ENCODE measurements around the gene SRC.

SRC gene

DNA sequence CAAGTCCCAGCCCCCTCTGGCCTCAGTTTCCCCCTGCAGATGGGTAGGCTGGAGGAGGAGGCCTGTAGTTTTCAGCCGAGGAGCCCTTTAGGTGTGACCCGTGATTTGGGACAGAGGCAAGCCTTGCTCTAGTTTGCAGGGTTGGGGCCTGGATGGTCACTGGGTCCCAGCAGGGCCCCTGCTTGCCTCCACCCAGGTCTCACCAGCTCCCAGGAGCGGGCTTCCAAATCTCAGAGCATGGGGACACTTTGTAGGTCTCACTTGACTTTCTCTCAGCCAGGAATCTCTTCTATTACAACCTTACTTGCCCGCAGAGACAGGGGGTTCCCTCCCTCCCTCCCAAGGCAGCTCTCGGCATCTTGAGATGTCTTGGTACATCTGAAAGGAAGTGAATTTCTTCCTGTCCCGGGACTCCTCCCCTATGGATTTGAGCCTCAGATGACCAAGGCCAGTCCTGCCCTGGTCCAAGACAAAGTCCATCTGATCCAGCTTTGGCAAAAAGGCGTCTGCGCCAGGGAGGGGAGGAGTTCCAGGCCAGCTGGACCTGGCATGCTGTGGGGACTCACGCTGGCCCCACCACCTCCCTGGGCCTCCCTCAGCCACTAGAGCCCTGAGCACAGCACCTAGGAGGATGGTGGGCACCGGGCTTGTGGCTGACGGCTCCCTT is 47.4 kb downstream of the SRC start:
- H3K36me3 ChIP-seq (ENCODE audit: control insufficient read depth in 2 of 2, insufficient read depth in 2 of 2, low read length in 2 of 2): peaks cover 17 to 22% of the 10 kb centered on the region in 2 donors
- peaks cover 8% of the 10 kb centered on the region for H3K4me1 ChIP-seq (ENCODE audit: control insufficient read depth, insufficient read depth, low read length)
- H3K27me3 ChIP-seq (ENCODE audit: control insufficient read depth in 1 of 2, insufficient read depth in 2 of 2, low read length in 2 of 2): no peaks in the 10 kb centered on the region
- no peaks in the 10 kb centered on the region for H3K9me3 ChIP-seq (ENCODE audit: control insufficient read depth in 2 of 2, low read length in 2 of 2)
- H3K4me3 ChIP-seq (ENCODE audit: low read length in 2 of 2): no peak overlapping the region
- H3K9ac ChIP-seq (ENCODE audit: low read length in 2 of 2): no peak overlapping the region
- no peak overlapping the region for H3K27ac ChIP-seq (ENCODE audit: low read length)

DNA sequence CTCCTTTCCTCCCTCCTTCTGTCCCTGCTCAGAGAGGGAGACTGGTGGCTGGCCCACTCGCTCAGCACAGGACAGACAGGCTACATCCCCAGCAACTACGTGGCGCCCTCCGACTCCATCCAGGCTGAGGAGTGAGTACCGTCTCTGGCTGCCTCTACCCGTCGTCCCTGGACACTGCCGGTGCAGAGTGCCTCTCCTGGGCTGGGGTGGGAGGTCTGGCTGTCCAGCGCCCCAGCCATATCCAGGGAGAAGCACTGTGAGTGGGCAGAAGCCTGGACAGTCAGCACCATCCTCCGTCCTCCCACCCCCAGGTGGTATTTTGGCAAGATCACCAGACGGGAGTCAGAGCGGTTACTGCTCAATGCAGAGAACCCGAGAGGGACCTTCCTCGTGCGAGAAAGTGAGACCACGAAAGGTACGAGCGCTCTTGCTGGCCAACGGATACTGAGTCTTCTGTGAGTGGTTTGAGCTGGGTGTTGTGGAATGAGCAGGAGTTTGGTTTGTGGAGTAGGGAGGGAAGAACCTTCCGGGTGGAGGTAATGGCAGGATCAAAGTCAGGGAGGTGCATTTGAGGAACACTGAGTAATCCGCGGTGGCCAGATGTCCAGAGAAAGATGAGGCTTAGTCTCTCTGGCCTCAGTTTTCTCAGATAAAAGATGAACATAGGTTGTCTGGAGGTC is 48.1 kb downstream of the SRC start:
- Histone ChIP-seq H3K27ac (ENCODE audit: low read length) (no peak overlapping the region), H3K9ac (ENCODE audit: low read length in 2 of 2) (no peak overlapping the region), H3K27me3 (ENCODE audit: control insufficient read depth in 1 of 2, insufficient read depth in 2 of 2, low read length in 2 of 2) (no peaks in the 10 kb centered on the region), H3K4me3 (ENCODE audit: low read length in 2 of 2) (no peak overlapping the region), H3K9me3 (ENCODE audit: control insufficient read depth in 2 of 2, low read length in 2 of 2) (no peaks in the 10 kb centered on the region), H3K36me3 (ENCODE audit: control insufficient read depth in 2 of 2, insufficient read depth in 2 of 2, low read length in 2 of 2) (peaks cover 18 to 28% of the 10 kb centered on the region in 2 donors), H3K4me1 (ENCODE audit: control insufficient read depth, insufficient read depth, low read length) (peaks cover 8% of the 10 kb centered on the region)

DNA sequence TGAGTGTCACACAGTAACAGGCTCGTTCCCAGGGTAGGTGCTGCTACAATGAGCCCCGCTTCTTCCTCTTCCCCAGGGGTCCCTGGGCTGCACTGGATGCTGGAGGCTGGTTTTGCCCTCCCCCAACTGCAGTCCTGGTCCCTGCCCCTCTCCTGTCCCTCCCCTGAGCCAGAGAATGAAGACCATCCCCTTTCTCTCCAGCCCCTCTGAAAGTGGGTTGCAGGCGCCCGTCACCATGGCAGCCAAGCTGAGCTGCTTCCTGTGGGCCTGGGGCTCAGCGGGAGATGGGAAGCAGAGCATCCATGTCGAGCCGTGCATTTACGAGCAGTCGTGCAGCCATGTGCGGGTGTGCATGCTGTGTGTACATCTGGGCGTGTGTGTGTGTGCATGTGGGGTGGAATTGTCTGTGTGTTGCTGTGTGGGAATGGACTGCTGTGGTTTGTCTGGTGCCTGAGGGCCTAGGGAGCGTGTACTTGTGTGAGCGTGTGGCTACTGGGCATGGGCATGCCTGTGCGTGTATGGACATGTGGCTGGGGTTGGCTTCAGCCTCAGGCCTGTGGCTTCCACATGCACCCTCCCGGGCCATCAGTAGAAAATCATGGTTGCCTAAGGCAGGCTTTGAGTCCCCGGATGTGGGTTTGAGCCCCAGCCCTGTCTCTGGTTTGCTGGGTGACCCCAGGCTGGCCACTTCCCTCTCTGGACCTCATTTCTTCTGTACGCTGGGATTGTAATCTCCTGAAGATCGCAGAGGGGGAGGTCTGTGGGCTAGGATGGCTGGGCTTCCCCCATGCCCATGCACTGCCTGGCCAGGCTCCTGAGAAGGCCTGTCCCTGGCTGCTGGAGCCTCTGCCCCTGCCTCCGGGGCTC is 48.8 kb downstream of the SRC start:
- Histone ChIP-seq H3K4me1 (ENCODE audit: control insufficient read depth, insufficient read depth, low read length) (peaks cover 8% of the 10 kb centered on the region), H3K27me3 (ENCODE audit: control insufficient read depth in 1 of 2, insufficient read depth in 2 of 2, low read length in 2 of 2) (no peaks in the 10 kb centered on the region), H3K4me3 (ENCODE audit: low read length in 2 of 2) (no peak overlapping the region), H3K9me3 (ENCODE audit: control insufficient read depth in 2 of 2, low read length in 2 of 2) (no peaks in the 10 kb centered on the region), H3K27ac (ENCODE audit: low read length) (no peak overlapping the region), H3K9ac (ENCODE audit: low read length in 2 of 2) (no peak overlapping the region), H3K36me3 (ENCODE audit: control insufficient read depth in 2 of 2, insufficient read depth in 2 of 2, low read length in 2 of 2) (peaks cover 18 to 32% of the 10 kb centered on the region in 2 donors)

DNA sequence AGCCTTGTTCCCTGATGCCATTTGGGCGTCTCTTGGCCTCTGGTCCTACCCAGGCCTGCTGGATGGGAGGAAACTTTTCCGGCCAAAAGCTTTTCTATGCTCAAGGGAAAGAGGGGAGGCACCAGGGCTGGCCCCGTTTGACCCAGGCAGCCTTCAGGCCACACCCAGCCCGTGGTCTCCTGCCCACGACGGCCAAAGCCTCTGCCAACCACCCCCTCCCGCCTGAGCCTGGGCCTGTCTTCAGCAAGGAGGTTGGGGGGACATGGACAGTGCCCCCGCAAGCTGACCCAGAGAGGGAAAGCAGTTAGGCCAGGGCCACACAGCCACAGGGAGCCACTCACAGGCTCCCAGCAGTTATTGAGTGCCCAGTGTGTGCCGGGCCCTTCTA is 49.5 kb downstream of the SRC start:
- peaks cover 8% of the 10 kb centered on the region for H3K4me1 ChIP-seq (ENCODE audit: control insufficient read depth, insufficient read depth, low read length)
- no peak overlapping the region for H3K9ac ChIP-seq (ENCODE audit: low read length in 2 of 2)

DNA sequence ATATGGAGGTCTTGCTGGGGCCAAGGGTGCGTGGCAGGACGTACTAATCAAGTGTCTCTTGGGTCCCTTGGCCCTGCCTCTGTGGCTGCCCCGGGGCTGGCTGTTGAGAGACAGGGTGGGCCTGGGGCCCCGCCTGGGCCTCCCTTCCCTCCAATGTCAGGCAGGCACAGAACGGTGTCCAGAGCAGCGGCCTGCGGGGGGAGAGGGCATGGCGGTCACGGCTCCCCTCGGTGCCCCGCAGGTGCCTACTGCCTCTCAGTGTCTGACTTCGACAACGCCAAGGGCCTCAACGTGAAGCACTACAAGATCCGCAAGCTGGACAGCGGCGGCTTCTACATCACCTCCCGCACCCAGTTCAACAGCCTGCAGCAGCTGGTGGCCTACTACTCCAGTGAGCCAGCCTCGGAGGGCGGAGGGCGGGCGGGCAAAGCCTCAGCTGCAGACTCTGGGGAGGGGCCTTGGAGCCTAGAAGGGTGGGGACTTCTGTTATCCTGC is 50.0 kb downstream of the SRC start:
- no peak overlapping the region for H3K4me3 ChIP-seq (ENCODE audit: low read length in 2 of 2)
- peaks cover 8% of the 10 kb centered on the region for H3K4me1 ChIP-seq (ENCODE audit: control insufficient read depth, insufficient read depth, low read length)
- H3K9ac ChIP-seq (ENCODE audit: low read length in 2 of 2): no peak overlapping the region
- H3K27me3 ChIP-seq (ENCODE audit: control insufficient read depth in 1 of 2, insufficient read depth in 2 of 2, low read length in 2 of 2): no peaks in the 10 kb centered on the region
- H3K27ac ChIP-seq (ENCODE audit: low read length): no peak overlapping the region
- H3K9me3 ChIP-seq (ENCODE audit: control insufficient read depth in 2 of 2, low read length in 2 of 2): no peaks in the 10 kb centered on the region
- H3K36me3 ChIP-seq (ENCODE audit: control insufficient read depth in 2 of 2, insufficient read depth in 2 of 2, low read length in 2 of 2): peaks cover 22 to 35% of the 10 kb centered on the region in 2 donors

More for the DNA sequence above, 49.5 kb downstream of the SRC start:
- Histone ChIP-seq H3K36me3 (ENCODE audit: control insufficient read depth in 2 of 2, insufficient read depth in 2 of 2, low read length in 2 of 2) (peaks cover 22 to 35% of the 10 kb centered on the region in 2 donors), H3K27ac (ENCODE audit: low read length) (no peak overlapping the region), H3K4me3 (ENCODE audit: low read length in 2 of 2) (no peak overlapping the region), H3K27me3 (ENCODE audit: control insufficient read depth in 1 of 2, insufficient read depth in 2 of 2, low read length in 2 of 2) (no peaks in the 10 kb centered on the region), H3K9me3 (ENCODE audit: control insufficient read depth in 2 of 2, low read length in 2 of 2) (no peaks in the 10 kb centered on the region)

DNA sequence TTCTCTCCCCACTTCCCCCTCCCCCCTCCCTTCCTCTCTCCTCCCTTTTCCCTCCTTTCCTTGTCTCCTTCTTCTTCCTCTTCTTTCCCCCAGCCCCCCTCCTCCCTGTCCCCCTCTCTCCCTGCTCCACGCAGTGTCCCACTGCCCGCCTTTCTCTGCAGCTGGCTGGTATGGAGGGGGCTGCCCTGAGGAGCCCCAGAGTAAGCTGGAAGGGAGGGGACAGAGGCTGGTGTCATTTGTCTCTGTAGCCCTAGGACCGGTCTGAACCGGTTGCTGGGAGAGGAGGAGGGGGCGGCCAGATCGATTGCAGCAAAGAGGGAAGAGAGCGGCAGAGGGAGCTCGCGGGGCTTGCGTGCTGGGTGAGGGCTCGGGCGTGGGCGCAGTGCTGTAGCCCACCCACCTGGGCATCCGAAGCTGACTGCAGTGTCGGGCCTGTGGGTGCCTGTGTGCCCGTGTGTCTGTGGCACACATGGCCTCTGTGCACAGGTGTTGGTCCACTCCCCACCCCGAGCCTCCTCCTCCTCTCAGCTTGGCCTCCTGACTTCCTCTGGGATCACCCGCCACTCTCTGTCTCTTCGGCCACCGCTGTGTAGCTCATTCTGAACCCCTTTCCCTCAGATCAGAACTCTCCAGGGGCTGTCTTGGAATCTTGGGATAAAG is 50.6 kb downstream of the SRC start:
- H3K36me3 ChIP-seq (ENCODE audit: control insufficient read depth in 2 of 2, insufficient read depth in 2 of 2, low read length in 2 of 2): peaks cover 27 to 41% of the 10 kb centered on the region in 2 donors
- H3K9ac ChIP-seq (ENCODE audit: low read length in 2 of 2): no peak overlapping the region
- no peak overlapping the region for H3K27ac ChIP-seq (ENCODE audit: low read length)
- H3K27me3 ChIP-seq (ENCODE audit: control insufficient read depth in 1 of 2, insufficient read depth in 2 of 2, low read length in 2 of 2): no peaks in the 10 kb centered on the region
- H3K9me3 ChIP-seq (ENCODE audit: control insufficient read depth in 2 of 2, low read length in 2 of 2): no peaks in the 10 kb centered on the region
- H3K4me1 ChIP-seq (ENCODE audit: control insufficient read depth, insufficient read depth, low read length): peaks cover 8% of the 10 kb centered on the region
- no peak overlapping the region for H3K4me3 ChIP-seq (ENCODE audit: low read length in 2 of 2)

DNA sequence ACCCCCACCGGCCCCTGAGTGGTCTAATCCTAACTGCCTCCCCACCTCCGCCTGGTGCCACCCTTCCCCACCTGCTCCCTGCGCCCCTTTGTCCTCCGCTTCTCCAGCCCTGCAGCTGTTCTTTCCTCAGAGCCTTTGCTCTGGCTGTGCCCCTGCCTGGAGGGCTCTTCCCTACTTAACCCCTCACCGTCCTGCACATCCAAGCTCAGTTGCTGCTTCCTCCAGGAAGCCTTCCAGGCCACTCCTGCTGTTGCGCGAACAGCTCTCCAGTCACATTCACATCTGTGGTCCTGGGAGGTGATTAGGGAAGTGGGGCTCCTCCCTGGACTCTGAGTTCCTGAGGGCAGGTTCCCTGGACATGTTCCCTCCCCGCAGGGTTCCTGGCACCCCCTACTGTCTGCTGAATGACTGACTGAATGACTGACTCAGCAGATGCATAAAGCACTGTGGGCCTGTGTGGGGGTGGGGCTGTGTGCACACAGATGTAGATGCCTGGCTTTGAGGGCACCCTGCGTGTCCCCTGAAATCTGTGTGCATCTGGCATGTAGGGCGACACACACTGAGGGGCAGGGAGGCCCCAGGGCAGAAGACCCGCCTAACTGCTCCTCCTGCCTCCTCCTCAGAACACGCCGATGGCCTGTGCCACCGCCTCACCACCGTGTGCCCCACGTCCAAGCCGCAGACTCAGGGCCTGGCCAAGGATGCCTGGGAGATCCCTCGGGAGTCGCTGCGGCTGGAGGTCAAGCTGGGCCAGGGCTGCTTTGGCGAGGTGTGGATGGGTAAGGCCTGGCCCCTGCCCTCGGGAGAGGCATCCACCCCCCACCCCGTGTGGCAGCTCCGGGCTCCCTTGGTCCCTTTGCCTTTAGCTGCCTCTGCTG is 51.4 kb downstream of the SRC start:
- peaks cover 8% of the 10 kb centered on the region for H3K4me1 ChIP-seq (ENCODE audit: control insufficient read depth, insufficient read depth, low read length)

DNA sequence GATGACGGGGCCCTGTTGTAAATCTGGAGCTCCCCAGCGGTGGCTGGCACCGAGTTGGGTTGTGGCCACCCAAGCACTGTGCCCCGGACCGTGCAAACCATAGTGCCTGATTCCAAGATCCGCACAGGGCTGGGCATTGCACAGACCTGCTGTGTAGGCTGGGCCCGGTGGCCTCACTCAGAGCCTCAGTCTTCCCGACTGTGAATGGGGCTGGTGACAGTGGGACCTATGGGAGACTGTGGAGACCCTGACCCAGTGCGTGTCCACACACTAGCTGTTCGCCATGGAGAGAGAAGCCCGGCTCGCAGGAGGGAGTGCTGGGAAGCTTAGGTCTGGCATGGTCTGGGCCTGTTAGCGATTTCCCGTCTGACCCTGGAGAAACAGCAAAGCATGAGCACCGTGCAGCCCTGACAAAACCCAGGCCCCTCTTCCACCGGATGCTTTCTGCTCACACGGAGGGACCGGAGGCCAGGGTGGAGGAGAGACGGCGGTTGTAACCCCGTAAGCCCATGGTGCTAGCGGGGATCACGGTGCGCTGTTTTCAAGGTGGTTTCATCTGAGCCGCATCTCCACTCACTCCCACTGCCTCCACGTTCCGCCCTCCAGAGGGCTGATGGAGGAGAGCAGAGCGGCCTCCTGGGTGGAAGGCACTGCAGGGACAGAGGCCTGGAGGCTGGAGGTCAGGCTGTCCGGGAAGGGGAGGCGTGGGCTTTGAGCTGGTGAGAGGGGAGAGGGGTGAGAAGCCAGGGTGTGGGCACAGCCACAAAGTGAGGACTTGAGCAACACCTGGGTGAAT is 52.2 kb downstream of the SRC start:
- no peaks in the 10 kb centered on the region for H3K27me3 ChIP-seq (ENCODE audit: control insufficient read depth in 1 of 2, insufficient read depth in 2 of 2, low read length in 2 of 2)
- H3K27ac ChIP-seq (ENCODE audit: low read length): no peak overlapping the region
- H3K36me3 ChIP-seq (ENCODE audit: control insufficient read depth in 2 of 2, insufficient read depth in 2 of 2, low read length in 2 of 2): peaks cover 39 to 51% of the 10 kb centered on the region in 2 donors
- no peak overlapping the region for H3K9ac ChIP-seq (ENCODE audit: low read length in 2 of 2)
- H3K9me3 ChIP-seq (ENCODE audit: control insufficient read depth in 2 of 2, low read length in 2 of 2): no peaks in the 10 kb centered on the region
- no peak overlapping the region for H3K4me3 ChIP-seq (ENCODE audit: low read length in 2 of 2)
- peaks cover 7% of the 10 kb centered on the region for H3K4me1 ChIP-seq (ENCODE audit: control insufficient read depth, insufficient read depth, low read length)

More for the DNA sequence above, 51.4 kb downstream of the SRC start:
- Histone ChIP-seq H3K9me3 (ENCODE audit: control insufficient read depth in 2 of 2, low read length in 2 of 2) (no peaks in the 10 kb centered on the region), H3K36me3 (ENCODE audit: control insufficient read depth in 2 of 2, insufficient read depth in 2 of 2, low read length in 2 of 2) (peaks cover 33 to 47% of the 10 kb centered on the region in 2 donors), H3K4me3 (ENCODE audit: low read length in 2 of 2) (no peak overlapping the region), H3K9ac (ENCODE audit: low read length in 2 of 2) (no peak overlapping the region), H3K27me3 (ENCODE audit: control insufficient read depth in 1 of 2, insufficient read depth in 2 of 2, low read length in 2 of 2) (no peaks in the 10 kb centered on the region), H3K27ac (ENCODE audit: low read length) (no peak overlapping the region)
